Upper lobe of right lung (tissue), 1 donor: Measurements from ENCODE around the gene GCNT4. TPM values are rescaled to one million over a fixed set of nuclear protein-coding genes. Genes with fewer than 3 reads are reported as not detected.
"Not testable (repeated sequence)": the region's sequence is repeated elsewhere in the genome, so short reads cannot be mapped to it uniquely, and the experiment has no call there.

ENCODE experiments used
- ATAC-seq: fragments of 200-7000 bp; cut with Tn5 transposase; one replicate; pipeline ENCODE4 v1.9.1; 2020; ENCODE audit warnings: mild to moderate bottlenecking, moderate library complexity
- DNase-seq: peaks from one replicate; pipeline ENCODE4 v3.0.0-alpha.2; 2020
- H3K27ac ChIP-seq: fragments of 200-600 bp; one replicate; pipeline ENCODE4 v1.8.0; 2022
- H3K27me3 ChIP-seq: fragments of 200-600 bp; one replicate; pipeline ENCODE4 v1.8.0; 2022; ENCODE audit warnings: mild to moderate bottlenecking
- H3K36me3 ChIP-seq: fragments of 200-600 bp; one replicate; pipeline ENCODE4 v1.8.0; 2022
- H3K4me1 ChIP-seq: fragments of 200-600 bp; one replicate; pipeline ENCODE4 v1.8.0; 2022
- H3K4me3 ChIP-seq: fragments of 200-600 bp; one replicate; pipeline ENCODE4 v1.8.0; 2022; ENCODE audit warnings: mild to moderate bottlenecking
- H3K9me3 ChIP-seq: fragments of 200-600 bp; one replicate; pipeline ENCODE4 v1.8.0; 2022
- intact Hi-C: fragments of 100-400 bp; cut with DNase I; formaldehyde crosslinking; loops from one replicate; pipeline ENCODE4 v1.11.0; 2022
- total RNA-seq: library from RNA; stranded (reverse); fragmentation: NEBNext Ultra II Directional; extraction: Animal tissue kit (Norgen Biotek cat#: 25700); gene quantifications from one replicate; pipeline ENCODE4 v1.2.1, GENCODE V29; 2021
- TF ChIP-seq, protein P1 (sequence below): fragments of 200-600 bp; IDR thresholded peaks from one replicate; pipeline ENCODE4 v1.8.0; 2022; ENCODE audit warnings: antibody characterized with exemption
- donor health status: DM: no; HTN: yes; CAD: no; lungs with severe emphysema.

Gene GCNT4
- total RNA-seq, 1 donor from 2014 or later = 2.8 TPM

- Histone ChIP-seq H3K27me3 (no peaks in the 10 kb centered on the region), H3K36me3 (no peaks in the 10 kb centered on the region), H3K4me3 (no peak overlapping the region), H3K27ac (no peak overlapping the region), H3K9me3 (no peaks in the 10 kb centered on the region), H3K4me1 (no peaks in the 10 kb centered on the region)
- DNase-seq = no peak
- intact Hi-C loops = no loop called here
- ATAC-seq = no peak
- TF ChIP-seq, protein P1, sequence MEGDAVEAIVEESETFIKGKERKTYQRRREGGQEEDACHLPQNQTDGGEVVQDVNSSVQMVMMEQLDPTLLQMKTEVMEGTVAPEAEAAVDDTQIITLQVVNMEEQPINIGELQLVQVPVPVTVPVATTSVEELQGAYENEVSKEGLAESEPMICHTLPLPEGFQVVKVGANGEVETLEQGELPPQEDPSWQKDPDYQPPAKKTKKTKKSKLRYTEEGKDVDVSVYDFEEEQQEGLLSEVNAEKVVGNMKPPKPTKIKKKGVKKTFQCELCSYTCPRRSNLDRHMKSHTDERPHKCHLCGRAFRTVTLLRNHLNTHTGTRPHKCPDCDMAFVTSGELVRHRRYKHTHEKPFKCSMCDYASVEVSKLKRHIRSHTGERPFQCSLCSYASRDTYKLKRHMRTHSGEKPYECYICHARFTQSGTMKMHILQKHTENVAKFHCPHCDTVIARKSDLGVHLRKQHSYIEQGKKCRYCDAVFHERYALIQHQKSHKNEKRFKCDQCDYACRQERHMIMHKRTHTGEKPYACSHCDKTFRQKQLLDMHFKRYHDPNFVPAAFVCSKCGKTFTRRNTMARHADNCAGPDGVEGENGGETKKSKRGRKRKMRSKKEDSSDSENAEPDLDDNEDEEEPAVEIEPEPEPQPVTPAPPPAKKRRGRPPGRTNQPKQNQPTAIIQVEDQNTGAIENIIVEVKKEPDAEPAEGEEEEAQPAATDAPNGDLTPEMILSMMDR = no peak
Measured at GRCh38 chr5:75088648-75089047, 36.3 kb upstream of the GCNT4 start.

DNA sequence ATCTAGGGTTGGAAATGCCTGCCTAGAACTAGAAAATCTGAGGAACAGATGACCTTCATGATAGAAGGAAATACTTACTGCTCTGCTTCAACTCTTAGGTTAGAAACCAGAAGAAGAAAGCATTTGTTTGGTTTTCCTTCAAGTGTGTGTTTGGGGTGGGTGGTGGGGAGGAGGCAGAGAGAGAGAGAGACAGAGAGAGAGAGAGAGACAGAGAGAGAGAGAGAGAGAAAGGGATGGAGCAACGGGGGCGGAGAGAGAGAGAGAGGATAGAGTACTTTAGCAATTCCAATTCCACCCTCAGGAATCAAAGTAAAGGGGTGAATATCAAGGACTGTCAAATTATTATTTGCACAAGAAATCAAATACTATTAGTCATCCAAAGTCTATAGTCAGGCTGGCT, 29.2 kb upstream of the GCNT4 start:
- no peak overlapping the region for H3K4me3 ChIP-seq
- TF ChIP-seq, protein P1 = no peak
- no peak for DNase-seq
- intact Hi-C loops = no loop called here
- ATAC-seq = no peak
- no peaks in the 10 kb centered on the region for H3K36me3 ChIP-seq
- H3K4me1 ChIP-seq = no peaks in the 10 kb centered on the region
- no peak overlapping the region for H3K27ac ChIP-seq
- H3K9me3 ChIP-seq = no peaks in the 10 kb centered on the region
- no peaks in the 10 kb centered on the region for H3K27me3 ChIP-seq

DNA sequence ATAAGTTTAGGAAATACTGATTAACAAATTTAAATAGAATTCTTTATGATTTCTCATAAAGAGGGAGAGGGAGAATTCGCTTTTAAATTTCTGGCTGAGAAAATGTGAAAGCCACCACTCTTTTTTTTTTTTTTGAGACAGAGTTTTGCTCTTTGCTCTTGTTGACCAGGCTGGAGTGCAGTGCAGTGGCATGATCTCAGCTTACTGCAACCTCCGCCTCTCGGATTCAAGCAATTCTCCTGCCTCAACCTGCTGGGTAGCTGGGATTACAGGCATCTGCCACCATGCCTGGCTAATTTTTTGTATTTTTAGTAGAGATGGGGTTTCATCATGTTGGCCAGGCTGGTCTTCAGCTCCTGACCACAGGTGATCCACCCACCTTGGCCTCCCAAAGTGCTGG, 27.0 kb upstream of the GCNT4 start:
- H3K4me3 ChIP-seq, H3K36me3 ChIP-seq, ATAC-seq, DNase-seq, H3K9me3 ChIP-seq, intact Hi-C loops, H3K4me1 ChIP-seq, H3K27me3 ChIP-seq, H3K27ac ChIP-seq: not testable (repeated sequence)

DNA sequence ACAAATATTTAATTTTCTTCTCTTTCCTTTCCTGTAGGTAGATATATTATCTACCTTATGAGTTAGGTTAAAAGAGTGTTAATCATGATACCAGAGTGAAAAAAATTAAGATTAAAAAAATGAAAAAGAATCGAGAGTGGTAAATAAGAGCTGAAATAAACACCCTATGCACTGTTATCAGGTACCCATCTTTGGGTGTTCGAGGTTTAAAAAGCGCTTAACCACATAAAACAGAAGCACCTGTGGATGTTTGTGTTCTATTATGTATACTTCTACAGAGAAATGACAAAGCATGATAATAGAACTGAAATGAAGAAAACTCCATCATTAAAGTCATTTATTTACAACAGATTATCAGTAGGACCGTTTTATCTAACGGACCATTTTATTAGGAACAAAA, 25.7 kb upstream of the GCNT4 start:
- H3K36me3 ChIP-seq = no peaks in the 10 kb centered on the region
- TF ChIP-seq, protein P1 = no peak
- no peak overlapping the region for H3K4me3 ChIP-seq
- DNase-seq (no peak), ATAC-seq (no peak)
- H3K4me1 ChIP-seq = no peaks in the 10 kb centered on the region
- H3K27me3 ChIP-seq = no peaks in the 10 kb centered on the region
- intact Hi-C loops = no loop called here
- no peaks in the 10 kb centered on the region for H3K9me3 ChIP-seq
- H3K27ac ChIP-seq = no peak overlapping the region

DNA sequence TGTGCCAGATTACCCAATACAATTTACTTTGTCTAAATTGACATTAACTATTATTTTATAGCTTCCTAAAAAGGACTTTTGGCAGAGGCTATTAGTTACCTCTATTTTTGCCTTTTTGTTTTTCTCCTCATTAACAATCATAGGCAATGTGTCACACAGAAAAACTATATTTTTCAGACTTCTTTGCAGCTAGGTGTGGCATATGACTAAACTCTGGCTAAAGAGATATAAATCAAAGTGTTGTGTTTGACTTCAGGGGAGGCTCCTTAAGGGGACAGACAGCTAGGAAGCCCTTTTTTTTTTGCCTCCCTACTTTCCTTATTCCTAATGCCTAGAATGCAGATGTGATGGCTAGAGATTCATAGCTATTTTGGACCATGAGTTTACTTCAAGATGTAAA, 19.7 kb upstream of the GCNT4 start:
- DNase-seq = no peak
- H3K9me3 ChIP-seq = no peaks in the 10 kb centered on the region
- TF ChIP-seq, protein P1 = no peak
- H3K4me1 ChIP-seq = no peaks in the 10 kb centered on the region
- no peak overlapping the region for H3K27ac ChIP-seq
- no peaks in the 10 kb centered on the region for H3K36me3 ChIP-seq
- H3K4me3 ChIP-seq = no peak overlapping the region
- no peaks in the 10 kb centered on the region for H3K27me3 ChIP-seq
- ATAC-seq = no peak
- intact Hi-C loops = no loop called here

DNA sequence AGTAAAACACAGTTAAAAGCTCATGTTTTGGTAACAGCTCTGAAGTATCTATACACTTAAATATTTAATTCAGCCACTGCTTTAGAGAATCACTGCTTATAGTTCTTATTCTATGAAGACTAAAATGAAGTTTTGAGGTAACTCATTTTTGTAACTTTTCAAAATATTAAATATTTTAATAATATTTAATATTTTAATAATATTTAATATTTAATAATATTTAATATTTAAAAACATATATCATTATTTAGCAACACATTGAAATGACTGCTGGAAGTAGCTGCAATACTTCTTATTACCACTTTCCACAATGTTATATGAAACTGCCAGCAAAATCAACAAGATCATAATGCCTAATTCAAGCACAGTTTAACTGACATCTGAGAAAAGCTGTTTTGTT, 18.7 kb upstream of the GCNT4 start:
- TF ChIP-seq, protein P1 = no peak
- ATAC-seq (no peak), DNase-seq (no peak)
- Histone ChIP-seq H3K27me3 (no peaks in the 10 kb centered on the region), H3K4me1 (no peaks in the 10 kb centered on the region), H3K9me3 (no peaks in the 10 kb centered on the region), H3K4me3 (no peak overlapping the region), H3K36me3 (no peaks in the 10 kb centered on the region), H3K27ac (no peak overlapping the region)
- intact Hi-C loops = no loop called here
